GM21737 (cell line): Measurements from ENCODE around the gene ANKHD1.
"Not testable (repeated sequence)": the region's sequence is repeated elsewhere in the genome, so short reads cannot be mapped to it uniquely, and the experiment has no call there.

Experiments used
- ATAC-seq: cut with Tn5 transposase; IDR thresholded peaks from one replicate; pipeline ENCODE4 v1.9.1; 2021; ENCODE audit warnings: mild to moderate bottlenecking, moderate library complexity; ENCODE audit not compliant: unreplicated experiment

ANKHD1 gene

DNA sequence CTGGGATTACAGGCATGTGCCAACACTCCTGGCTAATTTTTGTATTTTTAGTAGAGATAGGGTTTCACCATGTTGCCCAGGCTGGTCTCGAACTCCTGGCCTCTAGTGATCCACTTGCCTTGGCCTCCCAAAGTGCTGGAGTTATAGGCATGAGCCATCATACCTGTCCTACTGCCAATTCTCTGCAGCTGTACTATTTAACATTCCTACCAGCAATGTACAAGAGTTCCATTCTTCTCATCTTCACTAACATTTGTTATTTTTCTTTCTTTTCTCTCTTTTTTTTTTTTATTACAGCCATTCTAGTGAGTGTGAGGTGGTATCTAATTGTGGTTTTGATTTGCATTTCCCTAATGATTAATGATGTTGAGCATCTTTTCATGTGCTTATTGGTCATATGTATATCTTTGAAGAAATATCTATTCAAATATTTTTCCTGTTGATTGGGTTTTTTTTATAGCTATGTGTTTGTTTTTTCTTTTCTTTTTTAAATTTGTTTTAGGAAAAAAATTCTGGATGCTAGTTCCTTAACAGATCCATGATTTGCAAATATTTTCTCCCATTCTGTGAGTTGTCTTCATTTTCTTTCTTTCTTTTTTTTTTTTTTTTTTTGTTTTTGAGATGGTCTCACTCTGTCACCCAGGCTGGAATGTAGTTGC lies 17.4 kb downstream of the ANKHD1 start:
- no peak for ATAC-seq

- ATAC-seq, result no peak
Measured at GRCh38 chr5:140420226-140420570, 18.6 kb downstream of the ANKHD1 start.

DNA sequence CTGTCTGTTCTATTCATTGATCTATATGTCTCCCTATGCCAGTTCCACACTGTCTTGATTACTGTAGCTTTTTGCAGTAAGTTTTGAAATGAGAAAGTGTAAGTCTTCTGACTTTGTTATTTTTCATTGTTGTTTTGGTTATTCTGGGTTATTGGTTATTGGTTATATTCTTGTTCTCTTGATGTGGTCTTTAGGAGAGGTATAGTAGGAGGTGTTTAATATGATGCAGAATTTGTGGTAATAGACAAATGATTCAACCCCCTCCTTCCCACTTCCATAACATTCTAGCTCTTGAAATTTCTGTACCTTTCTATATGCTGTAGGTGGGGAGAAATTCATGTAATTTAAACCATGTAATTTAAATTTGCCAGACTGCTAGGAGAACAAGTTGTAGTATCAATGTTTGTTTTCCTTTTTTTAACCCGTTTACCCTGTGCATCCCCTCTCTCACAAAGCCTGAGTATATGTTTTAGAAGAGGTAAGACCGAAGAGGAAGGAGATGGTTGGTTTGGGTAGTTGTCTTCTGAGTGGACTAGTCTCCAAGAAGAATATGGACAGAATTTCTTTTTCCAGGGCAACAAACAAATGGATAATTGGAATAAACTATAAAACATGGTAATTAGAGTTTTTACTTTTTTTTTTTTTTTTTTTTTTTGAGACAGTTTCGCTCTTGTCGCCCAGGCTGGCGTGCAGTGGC lies 19.2 kb downstream of the ANKHD1 start:
- ATAC-seq, result no peak

DNA sequence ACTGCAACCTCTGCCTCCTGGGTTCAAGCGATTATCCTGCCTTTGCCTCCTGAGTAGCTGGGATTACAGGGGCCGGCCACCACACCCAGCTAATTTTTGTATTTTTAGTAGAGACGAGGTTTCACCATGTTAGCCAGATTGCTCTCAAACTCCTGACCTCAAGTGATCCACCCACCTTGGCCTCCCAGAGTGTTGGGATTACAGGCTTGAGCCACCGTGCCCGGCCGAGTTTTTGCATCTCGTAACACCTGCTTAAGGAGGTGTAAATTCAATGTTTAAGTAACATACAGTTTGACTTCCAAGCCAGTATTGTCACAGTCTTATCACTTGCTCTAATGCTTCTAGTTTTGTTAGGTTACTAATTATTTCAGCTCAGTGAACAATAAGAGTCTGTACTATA lies 19.7 kb downstream of the ANKHD1 start:
- not testable (repeated sequence) for ATAC-seq

DNA sequence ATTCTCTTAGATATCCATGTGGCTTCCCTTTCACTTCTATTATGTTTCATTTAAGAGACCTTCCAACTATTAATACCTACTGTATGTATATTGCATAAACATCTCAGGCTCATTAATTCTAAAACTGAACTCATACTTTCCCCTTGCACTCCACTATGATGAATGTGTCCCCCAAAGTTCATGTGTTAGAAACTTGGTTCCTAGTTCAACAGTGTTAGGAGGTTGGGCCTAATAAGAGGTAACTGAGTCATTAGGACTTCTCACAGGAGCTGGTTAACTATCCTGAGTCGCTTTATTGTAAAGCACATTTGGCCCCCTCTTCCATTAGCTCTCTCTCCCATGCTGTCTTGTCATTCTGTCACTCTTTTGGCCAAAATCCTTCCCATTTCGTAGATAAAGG lies 22.0 kb downstream of the ANKHD1 start:
- no peak for ATAC-seq

- ATAC-seq, result no peak
Measured at GRCh38 chr5:140424135-140424534, 22.5 kb downstream of the ANKHD1 start.

DNA sequence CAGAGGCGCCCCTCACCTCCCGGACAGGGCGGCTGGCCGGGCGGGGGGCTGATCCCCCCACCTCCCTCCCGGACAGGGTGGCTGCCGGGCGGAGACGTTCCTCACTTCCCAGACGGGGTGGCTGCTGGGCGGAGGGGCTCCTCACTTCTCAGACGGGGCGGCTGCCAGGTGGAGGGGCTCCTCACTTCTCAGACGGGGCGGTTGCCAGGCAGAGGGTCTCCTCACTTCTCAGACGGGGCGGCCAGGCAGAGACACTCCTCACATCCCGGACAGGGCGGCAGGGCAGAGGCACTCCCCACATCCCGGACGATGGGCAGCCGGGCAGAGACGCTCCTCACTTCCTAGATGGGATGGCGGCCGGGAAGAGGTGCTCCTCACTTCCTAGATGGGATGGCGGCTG lies 26.1 kb downstream of the ANKHD1 start:
- ATAC-seq, result not testable (repeated sequence)

- no peak for ATAC-seq
Measured at GRCh38 chr5:140429724-140430123, 28.1 kb downstream of the ANKHD1 start.

GRCh38 chr5:140432212-140432611 lies 30.6 kb downstream of the ANKHD1 start:
- no peak for ATAC-seq

DNA sequence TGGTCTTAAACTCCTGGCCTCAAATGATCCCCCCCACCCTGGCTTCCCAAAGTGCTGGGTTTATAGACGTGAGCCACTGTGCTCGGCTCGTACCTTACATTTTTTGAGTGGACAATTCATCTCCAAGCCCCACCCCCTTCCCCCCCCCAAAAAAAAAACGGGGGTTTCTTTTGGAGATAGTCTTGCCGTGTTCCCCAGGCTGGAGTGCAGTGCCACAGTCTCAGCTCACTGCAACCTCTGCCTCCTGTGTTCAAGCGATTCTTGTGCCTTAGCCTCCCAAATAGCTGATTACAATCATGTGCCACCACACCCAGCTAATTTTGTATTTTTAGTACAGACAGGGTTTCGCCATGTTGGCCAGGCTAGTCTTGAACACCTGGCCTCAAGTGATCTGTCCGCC lies 31.3 kb downstream of the ANKHD1 start:
- ATAC-seq, result no peak

GRCh38 chr5:140457368-140457767 lies 55.7 kb downstream of the ANKHD1 start:
- not testable (repeated sequence) for ATAC-seq

GRCh38 chr5:140466981-140467742 lies 65.5 kb downstream of the ANKHD1 start:
- no peak for ATAC-seq

- no peak for ATAC-seq
Measured at GRCh38 chr5:140468188-140468587, 66.6 kb downstream of the ANKHD1 start.

DNA sequence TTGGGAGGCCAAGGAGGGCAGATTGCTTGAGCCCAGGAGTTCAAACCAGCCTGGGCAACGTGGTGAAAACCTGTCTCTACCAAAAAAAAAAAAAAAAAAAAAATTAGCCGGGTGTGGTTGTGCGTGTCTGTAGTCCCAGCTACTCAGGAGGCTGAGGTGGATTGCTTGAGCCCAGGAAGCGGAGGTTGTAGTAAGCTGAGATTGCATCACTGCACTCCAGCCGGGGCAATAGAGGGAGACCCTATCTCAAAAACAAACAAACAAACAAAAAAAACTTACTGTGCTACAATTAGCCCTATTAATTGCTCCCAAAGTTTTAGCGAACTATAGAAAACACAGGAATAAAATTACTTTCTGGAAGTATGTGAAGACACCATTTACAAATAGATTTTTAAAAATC lies 67.6 kb downstream of the ANKHD1 start:
- ATAC-seq, result no peak

- no peak for ATAC-seq
Measured at GRCh38 chr5:140480310-140481014, 78.8 kb downstream of the ANKHD1 start.

DNA sequence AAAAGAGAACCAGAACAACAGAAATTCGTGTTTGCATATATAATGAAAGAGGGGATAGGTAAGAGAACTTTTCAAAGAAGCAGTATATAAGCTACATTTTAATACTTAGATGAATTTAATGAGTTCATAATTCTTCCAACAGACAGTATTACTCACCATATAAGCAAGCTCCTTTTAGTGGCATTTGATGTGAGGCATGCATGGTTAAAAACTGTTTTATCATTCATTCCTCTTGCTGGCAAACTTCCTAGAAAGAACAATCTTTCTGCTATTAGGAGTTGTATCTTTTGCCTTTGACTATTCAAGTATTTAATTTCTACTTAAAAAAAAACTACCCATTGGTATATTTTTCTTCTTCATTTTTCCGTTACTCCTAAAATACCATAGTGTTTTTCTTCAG lies 80.1 kb downstream of the ANKHD1 start:
- ATAC-seq, result no peak

DNA sequence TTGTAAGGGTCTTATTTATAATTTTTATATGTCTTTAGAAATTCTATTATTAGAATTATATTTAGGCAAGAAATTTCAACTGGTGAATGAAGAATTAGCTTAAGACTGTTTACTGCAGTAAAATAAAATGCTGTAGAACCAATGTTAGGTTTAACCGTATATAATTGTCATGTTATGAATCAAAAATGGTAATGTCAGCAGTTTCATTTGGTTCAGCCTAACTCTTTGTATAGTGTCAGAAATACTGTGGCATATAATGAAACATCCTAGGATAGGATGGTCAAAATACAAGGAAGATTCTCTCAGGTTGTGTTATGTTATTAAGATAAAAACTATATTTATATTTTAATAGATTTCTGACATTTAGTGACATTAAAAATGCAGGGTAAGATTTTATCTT lies 81.4 kb downstream of the ANKHD1 start:
- ATAC-seq, result no peak

GRCh38 chr5:140488141-140488540 lies 86.5 kb downstream of the ANKHD1 start:
- not testable (repeated sequence) for ATAC-seq

DNA sequence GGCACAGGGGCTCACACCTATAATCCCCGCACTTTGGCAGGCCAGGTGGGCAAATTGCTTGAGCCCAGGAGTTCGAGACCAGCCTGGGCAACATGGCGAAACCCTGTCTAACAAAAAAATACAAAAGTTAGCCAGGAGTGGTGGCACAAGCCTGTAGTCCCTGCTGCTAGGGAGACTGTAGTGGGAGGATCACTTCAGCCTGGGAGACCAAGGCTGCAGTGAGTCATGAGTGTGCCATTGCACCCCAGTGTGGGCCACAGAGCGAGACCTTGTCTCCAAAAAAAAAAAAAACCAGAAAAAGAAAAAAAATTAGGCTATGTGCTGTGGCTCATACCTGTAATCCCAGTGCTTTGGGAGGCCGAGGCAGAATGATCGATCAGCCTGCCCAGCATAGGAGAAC lies 87.3 kb downstream of the ANKHD1 start:
- ATAC-seq, result no peak

GRCh38 chr5:140497897-140498296 lies 96.3 kb downstream of the ANKHD1 start:
- ATAC-seq, result no peak

- ATAC-seq, result no peak
Measured at GRCh38 chr5:140498591-140498990, 97.0 kb downstream of the ANKHD1 start.
